HG03354 (cell line): ENCODE measurements around the gene MTMR12.
"Not testable (repeated sequence)": the region's sequence is repeated elsewhere in the genome, so short reads cannot be mapped to it uniquely, and the experiment has no call there.

Experiments used
- ATAC-seq: cut with Tn5 transposase; IDR thresholded peaks from one replicate; pipeline ENCODE4 v1.9.1; 2021; ENCODE audit warnings: mild to moderate bottlenecking; ENCODE audit not compliant: unreplicated experiment, poor library complexity, severe bottlenecking

MTMR12 gene

GRCh38 chr5:32214344-32214743, 98.4 kb downstream of the MTMR12 start:
- ATAC-seq = not testable (repeated sequence)

DNA sequence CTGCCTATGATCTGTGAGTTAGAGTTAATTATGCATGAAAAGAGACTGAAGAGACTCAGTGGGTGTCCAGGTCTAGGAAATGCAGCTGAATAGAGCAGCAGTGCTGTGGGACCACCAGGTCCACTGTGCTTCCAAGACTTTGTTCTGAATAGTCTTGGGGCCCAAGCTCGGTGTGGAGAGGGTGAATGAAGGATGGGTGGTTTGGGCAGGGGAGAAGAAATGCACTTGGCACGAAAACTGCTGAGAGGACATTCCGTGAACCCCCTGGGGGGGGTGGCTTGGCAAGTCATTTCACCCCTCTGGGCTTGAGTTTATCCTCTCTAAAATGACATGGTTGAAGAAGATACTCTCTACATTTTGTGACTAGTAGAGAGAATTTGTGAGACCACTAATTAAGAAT, 102.6 kb downstream of the MTMR12 start:
- ATAC-seq = no peak

GRCh38 chr5:32208837-32209236, 103.9 kb downstream of the MTMR12 start:
- ATAC-seq = not testable (repeated sequence)

DNA sequence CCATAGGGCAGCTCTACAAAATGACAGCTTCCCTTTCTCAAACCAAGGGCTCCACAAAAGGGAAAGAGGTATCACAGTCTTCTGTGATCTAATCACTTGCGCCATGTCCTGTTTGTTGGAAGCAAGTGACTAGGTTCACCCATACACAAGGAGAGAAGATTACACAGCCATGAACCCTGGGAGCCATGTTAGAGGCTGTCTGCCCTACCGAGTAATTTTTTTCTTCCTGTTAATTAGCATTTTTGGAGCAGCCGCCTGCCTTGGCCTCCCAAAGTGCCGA, 105.4 kb downstream of the MTMR12 start:
- ATAC-seq = no peak

GRCh38 chr5:32206509-32207354, 106.0 kb downstream of the MTMR12 start:
- ATAC-seq = no peak

DNA sequence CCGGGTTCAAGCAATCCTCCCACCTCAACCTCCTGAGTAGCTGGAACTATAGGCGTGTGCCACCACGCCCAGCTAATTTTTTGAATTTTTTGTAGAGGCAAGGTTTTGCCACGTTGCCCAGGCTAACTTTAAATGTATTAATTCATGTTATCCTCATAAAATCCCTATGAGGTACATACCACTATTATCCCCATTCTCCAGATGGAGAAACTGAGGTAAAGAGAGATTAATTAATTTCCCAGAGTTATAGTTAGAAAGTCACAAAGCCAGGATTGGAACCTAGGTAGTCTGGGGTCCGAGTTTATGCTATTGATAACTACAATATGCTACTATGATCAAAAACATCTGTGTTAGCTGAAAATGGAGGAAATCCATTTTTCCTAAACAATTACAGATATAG, 106.7 kb downstream of the MTMR12 start:
- no peak for ATAC-seq

DNA sequence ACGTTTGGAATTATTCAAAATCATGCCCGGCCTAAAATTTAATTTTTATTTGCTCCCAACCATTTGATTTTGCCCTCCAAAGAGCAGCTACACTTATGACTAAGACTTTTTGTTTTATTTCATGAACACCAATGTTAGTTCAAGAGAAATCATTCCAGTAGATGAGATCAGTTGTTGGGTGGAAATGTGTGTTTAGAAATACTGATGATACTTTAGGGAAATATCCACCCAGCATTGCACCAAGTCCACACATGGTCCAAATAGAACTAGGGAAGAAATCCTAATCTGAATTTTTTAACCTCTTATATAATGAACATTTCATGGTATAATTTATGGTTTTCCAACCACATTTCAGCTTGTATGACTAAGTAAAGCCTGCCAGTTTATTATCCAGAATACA, 110.3 kb downstream of the MTMR12 start:
- ATAC-seq = no peak

DNA sequence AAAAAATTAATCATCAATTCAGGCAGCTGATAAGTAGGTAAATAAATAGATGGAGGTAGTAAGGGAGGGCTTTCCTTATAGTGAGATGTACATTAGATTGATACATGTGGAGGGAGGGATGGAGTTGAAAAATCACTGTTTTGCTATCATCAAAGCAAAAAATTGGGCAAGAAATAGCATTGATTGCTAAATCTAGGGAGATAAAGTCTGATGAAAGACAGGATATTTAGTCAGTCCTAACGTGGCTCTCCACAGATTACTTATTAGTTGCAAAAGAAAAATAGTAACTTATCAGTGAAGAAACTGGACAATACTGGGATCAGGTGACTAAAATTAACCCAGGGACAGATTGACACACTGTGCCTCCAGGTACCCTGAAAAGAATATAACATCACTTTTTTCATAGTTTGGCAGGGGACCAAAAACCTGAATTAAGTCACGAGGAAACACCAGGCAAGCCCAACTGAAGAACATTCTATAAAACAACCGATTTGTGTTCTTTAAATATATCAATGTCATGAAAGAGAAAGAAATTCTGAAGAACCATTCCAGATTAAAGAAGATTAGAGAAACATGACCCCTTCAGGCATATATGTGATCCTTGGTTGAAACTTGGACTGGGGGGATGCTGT, 111.5 kb downstream of the MTMR12 start:
- no peak for ATAC-seq

GRCh38 chr5:32197032-32197431, 115.7 kb downstream of the MTMR12 start:
- ATAC-seq = no peak

GRCh38 chr5:32195265-32195664, 117.5 kb downstream of the MTMR12 start:
- no peak for ATAC-seq

DNA sequence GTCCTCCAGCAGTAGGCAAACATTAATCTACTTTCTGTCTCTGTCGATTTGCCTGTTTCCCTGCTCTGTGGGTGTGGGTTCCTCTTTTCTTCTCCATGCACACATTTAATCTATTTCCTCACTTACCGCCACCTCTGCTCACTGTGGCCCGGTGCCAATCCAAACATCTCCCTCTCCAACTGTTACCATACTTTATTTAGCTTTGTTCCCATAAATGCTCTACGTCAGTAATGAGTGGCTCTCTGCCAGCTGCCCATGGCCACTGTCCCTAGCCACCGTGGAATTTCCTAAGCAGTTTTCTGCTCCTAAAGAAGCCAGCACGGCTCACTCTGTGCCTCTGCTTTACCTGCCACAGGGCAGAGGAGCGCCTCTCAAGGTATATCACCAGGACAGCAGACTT, 119.1 kb downstream of the MTMR12 start:
- peak; percentile 88 for ATAC-seq

DNA sequence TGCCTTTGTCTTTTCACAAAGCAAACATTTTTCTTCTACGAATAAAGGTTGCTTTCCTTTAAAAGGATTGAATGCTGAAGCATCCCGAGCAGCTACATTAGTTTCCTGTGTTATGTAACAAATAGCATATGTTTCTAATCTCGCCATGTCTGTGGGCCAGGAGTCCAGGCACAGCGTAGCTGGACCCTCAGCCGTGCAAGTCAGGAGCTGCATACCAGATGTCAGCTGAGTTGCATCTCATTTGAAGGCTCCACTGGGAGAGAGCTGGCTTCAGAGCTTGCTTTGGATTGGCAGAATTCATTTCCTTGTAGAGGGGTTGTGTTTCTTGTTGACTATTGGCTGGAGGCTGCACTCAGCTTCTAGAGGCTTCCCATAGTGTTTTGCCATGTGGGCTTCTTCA, 122.6 kb downstream of the MTMR12 start:
- ATAC-seq = no peak

DNA sequence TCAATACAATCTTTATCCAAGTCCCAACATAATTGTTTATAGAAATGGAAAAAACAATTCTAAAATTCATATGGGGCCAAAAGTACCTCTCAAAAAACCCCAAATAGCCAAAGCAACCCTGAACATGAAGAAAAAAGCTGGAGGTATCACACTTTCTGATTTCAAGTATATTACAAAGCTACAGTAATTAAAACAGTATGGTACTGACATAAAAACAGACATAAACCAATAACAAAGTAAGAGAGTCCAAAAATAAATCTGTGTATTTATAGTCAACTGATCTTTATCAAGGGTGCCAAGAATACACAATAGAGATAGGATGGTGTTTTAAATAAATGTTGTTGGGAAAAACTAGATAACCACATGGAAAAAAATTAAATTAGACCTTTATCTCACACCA, 125.1 kb downstream of the MTMR12 start:
- ATAC-seq = no peak

DNA sequence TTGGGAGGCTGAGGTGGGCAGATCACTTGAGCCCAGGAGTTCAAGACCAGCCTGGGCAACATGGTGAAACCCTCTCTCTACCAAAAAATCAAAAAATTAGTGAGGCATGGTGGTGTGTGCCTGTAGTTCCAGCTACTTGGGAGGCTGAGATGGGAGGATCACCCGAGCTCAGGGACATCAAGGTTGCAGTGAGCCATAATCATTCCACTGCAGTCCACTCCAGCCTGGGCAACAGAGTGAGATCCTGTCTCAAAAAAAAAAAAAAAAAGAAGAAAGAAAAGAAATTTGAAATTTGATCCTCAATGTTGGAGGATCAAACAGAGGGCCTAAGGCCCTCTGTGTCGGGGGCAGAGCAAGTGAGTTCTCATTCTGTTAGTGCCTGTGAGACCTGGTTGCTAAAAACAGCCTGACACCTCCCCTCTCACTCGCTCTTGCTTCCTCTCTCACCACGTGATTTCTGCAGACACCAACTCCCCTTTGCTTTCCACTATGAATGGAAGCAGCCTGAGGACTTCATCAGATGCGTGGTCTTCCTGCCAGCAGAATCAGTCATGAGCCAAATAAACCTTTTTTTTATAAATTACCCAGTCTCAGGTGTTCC, 130.2 kb downstream of the MTMR12 start:
- peak; percentile 68 for ATAC-seq
